ENCODE measurements around the gene TMEM14B.
"Not testable (repeated sequence)": the region's sequence is repeated elsewhere in the genome, so short reads cannot be mapped to it uniquely, and the experiment has no call there.

Gene TMEM14B

GRCh38 chr6:10749734-10750133 lies 2.1 kb downstream of the TMEM14B start:
- DNase-seq: no peak

GRCh38 chr6:10750568-10750967 lies 3.0 kb downstream of the TMEM14B start:
- DNase-seq: not testable (repeated sequence)

- not testable (repeated sequence) for DNase-seq
Observed at GRCh38 chr6:10751757-10752156, 4.2 kb downstream of the TMEM14B start.

GRCh38 chr6:10756085-10756484 lies 8.5 kb downstream of the TMEM14B start:
- no peak for DNase-seq

- no peak for DNase-seq
Observed at GRCh38 chr6:10759312-10759839, 11.8 kb downstream of the TMEM14B start.

GRCh38 chr6:10759884-10760329 lies 12.3 kb downstream of the TMEM14B start:
- no peak for DNase-seq

- no peak for DNase-seq
Observed at GRCh38 chr6:10763006-10763405, 15.4 kb downstream of the TMEM14B start.

GRCh38 chr6:10769419-10769818 lies 21.8 kb downstream of the TMEM14B start:
- DNase-seq: no peak

GRCh38 chr6:10771371-10771894 lies 23.8 kb downstream of the TMEM14B start:
- no peak for DNase-seq

GRCh38 chr6:10778230-10778629 lies 30.6 kb downstream of the TMEM14B start:
- no peak for DNase-seq

GRCh38 chr6:10779076-10779475 lies 31.5 kb downstream of the TMEM14B start:
- no peak for DNase-seq

GRCh38 chr6:10791673-10792072 lies 44.1 kb downstream of the TMEM14B start:
- no peak for DNase-seq

GRCh38 chr6:10792101-10792500 lies 44.5 kb downstream of the TMEM14B start:
- DNase-seq: no peak

GRCh38 chr6:10793035-10793434 lies 45.4 kb downstream of the TMEM14B start:
- DNase-seq: no peak

GRCh38 chr6:10793695-10794094 lies 46.1 kb downstream of the TMEM14B start:
- DNase-seq: no peak

- DNase-seq: no peak
Observed at GRCh38 chr6:10794239-10794638, 46.6 kb downstream of the TMEM14B start.

- no peak for DNase-seq
Observed at GRCh38 chr6:10800810-10801209, 53.2 kb downstream of the TMEM14B start.

GRCh38 chr6:10801224-10801848 lies 53.7 kb downstream of the TMEM14B start:
- no peak for DNase-seq

Data from activated gamma-delta T cell (primary cell).